ENCODE results near the gene E2F4. TPM values are rescaled to one million over a fixed set of nuclear protein-coding genes. Genes with fewer than 3 reads are reported as not detected.

The E2F4 gene
- total RNA-seq, 1 donor from 2014 or later: 43.4 TPM

GRCh38 chr16:67154578-67155294 lies 37.2 kb upstream of the E2F4 start:
- no peak for TF ChIP-seq CTCF (IDR thresholded peaks at IDR 0.05)
- H3K36me3 Mint-ChIP-seq (ENCODE audit: unreplicated experiment): peaks cover 2% of the 10 kb centered on the region

GRCh38 chr16:67155295-67156142 lies 36.4 kb upstream of the E2F4 start:
- Mint-ChIP-seq H3K9me3 (ENCODE audit: unreplicated experiment) (no peaks in the 10 kb centered on the region), H3K4me3 (ENCODE audit: unreplicated experiment) (peak overlapping the region; percentile 63), H3K36me3 (ENCODE audit: unreplicated experiment) (peaks cover 2% of the 10 kb centered on the region), H3K4me1 (ENCODE audit: unreplicated experiment) (peaks cover 19% of the 10 kb centered on the region), H3K27ac (ENCODE audit: unreplicated experiment) (no peak overlapping the region), H3K27me3 (ENCODE audit: unreplicated experiment) (peaks cover 19% of the 10 kb centered on the region)
- peak; percentile 93 for DNase-seq (ENCODE audit: extremely low spot score, unreplicated experiment)
- peak; percentile 98 for TF ChIP-seq CTCF (IDR thresholded peaks at IDR 0.05)

More at GRCh38 chr16:67154578-67155294, 37.2 kb upstream of the E2F4 start:
- peaks cover 19% of the 10 kb centered on the region for H3K27me3 Mint-ChIP-seq (ENCODE audit: unreplicated experiment)
- no peak overlapping the region for H3K27ac Mint-ChIP-seq (ENCODE audit: unreplicated experiment)
- DNase-seq (ENCODE audit: extremely low spot score, unreplicated experiment): no peak
- H3K9me3 Mint-ChIP-seq (ENCODE audit: unreplicated experiment): no peaks in the 10 kb centered on the region
- peak overlapping the region; percentile 63 for H3K4me3 Mint-ChIP-seq (ENCODE audit: unreplicated experiment)
- peaks cover 19% of the 10 kb centered on the region for H3K4me1 Mint-ChIP-seq (ENCODE audit: unreplicated experiment)

- no peaks in the 10 kb centered on the region for H3K9me3 Mint-ChIP-seq (ENCODE audit: unreplicated experiment)
- H3K27me3 Mint-ChIP-seq (ENCODE audit: unreplicated experiment): peaks cover 21% of the 10 kb centered on the region
Observed at GRCh38 chr16:67156143-67156844, 35.7 kb upstream of the E2F4 start.

GRCh38 chr16:67157106-67157748 lies 34.7 kb upstream of the E2F4 start:
- no peak overlapping the region for H3K27ac Mint-ChIP-seq (ENCODE audit: unreplicated experiment)

More at GRCh38 chr16:67156143-67156844, 35.7 kb upstream of the E2F4 start:
- peaks cover 21% of the 10 kb centered on the region for H3K4me1 Mint-ChIP-seq (ENCODE audit: unreplicated experiment)
- H3K27ac Mint-ChIP-seq (ENCODE audit: unreplicated experiment): no peak overlapping the region
- peaks cover 2% of the 10 kb centered on the region for H3K36me3 Mint-ChIP-seq (ENCODE audit: unreplicated experiment)
- no peak overlapping the region for H3K4me3 Mint-ChIP-seq (ENCODE audit: unreplicated experiment)
- no peak for DNase-seq (ENCODE audit: extremely low spot score, unreplicated experiment)
- no peak for TF ChIP-seq CTCF (IDR thresholded peaks at IDR 0.05)

More at GRCh38 chr16:67157106-67157748, 34.7 kb upstream of the E2F4 start:
- peaks cover 2% of the 10 kb centered on the region for H3K36me3 Mint-ChIP-seq (ENCODE audit: unreplicated experiment)
- no peak overlapping the region for H3K4me3 Mint-ChIP-seq (ENCODE audit: unreplicated experiment)
- H3K4me1 Mint-ChIP-seq (ENCODE audit: unreplicated experiment): peaks cover 25% of the 10 kb centered on the region
- no peak for TF ChIP-seq CTCF (IDR thresholded peaks at IDR 0.05)
- H3K9me3 Mint-ChIP-seq (ENCODE audit: unreplicated experiment): no peaks in the 10 kb centered on the region
- H3K27me3 Mint-ChIP-seq (ENCODE audit: unreplicated experiment): peaks cover 22% of the 10 kb centered on the region
- DNase-seq (ENCODE audit: extremely low spot score, unreplicated experiment): no peak

Measured in osteocyte (in vitro differentiated cells).